H1 (cell line): ENCODE data around the gene OSBPL2. TPM values are rescaled to one million over a fixed set of nuclear protein-coding genes. Genes with fewer than 3 reads are reported as not detected.

ENCODE experiments used
- ATF2 ChIP-seq: IDR thresholded peaks from 2 replicates; pipeline ENCODE4 v1.6.1; 2012; ENCODE audit warnings: low read length, inconsistent platforms
- E2F6 ChIP-seq: IDR thresholded peaks from 2 replicates; pipeline ENCODE4 v1.6.1; 2012; ENCODE audit warnings: inconsistent platforms
- JUN ChIP-seq: IDR thresholded peaks from 2 replicates; pipeline ENCODE4 v1.6.1; 2011; ENCODE audit warnings: low read depth, mild to moderate bottlenecking, improper control_type of control experiment, low read length
- JUND ChIP-seq: IDR thresholded peaks from 2 replicates; pipeline ENCODE4 v1.6.1; 2011; ENCODE audit warnings: mild to moderate bottlenecking, improper control_type of control experiment, low read length
- KDM5A ChIP-seq: fragments of 200-600 bp; IDR thresholded peaks from 2 replicates; pipeline ENCODE4 v1.7.1; 2012; ENCODE audit warnings: mild to moderate bottlenecking, low read length, inconsistent platforms, mixed read lengths
- PHF8 ChIP-seq: fragments of 200-600 bp; sonication (generic); conservative IDR thresholded peaks from 2 replicates; pipeline ENCODE4 v1.7.1; 2012; ENCODE audit warnings: low read depth, mild to moderate bottlenecking, inconsistent platforms, low read length, moderate library complexity
- SAP30 ChIP-seq: fragments of 300-600 bp; sonication (generic); IDR thresholded peaks from 2 replicates; pipeline ENCODE4 v1.7.1; 2012; ENCODE audit warnings: low read length, moderate library complexity, mild to moderate bottlenecking, inconsistent platforms; ENCODE audit not compliant: insufficient read depth, insufficient replicate concordance
- TBP ChIP-seq: IDR thresholded peaks from 2 replicates; pipeline ENCODE4 v1.6.1; 2011; ENCODE audit warnings: low read depth, low read length, improper control_type of control experiment
- polyA plus RNA-seq, 7 experiments: library from polyadenylated mRNA; depleted of rRNA in 3 of 7; stranded (reverse) in 5 of 7; unstranded in 2 of 7; fragments of >200 nt in 5 of 7; fragments of 200-250 nt in 2 of 7; gene quantifications; 1 replicate in 5 of 7; 2 replicates in 1 of 7; 4 replicates in 1 of 7; pipeline versions ENCODE4 v1.2.1 to v1.2.3, GENCODE V29; 2011 to 2013; ENCODE audit warnings: missing spikeins in 2 of 7, mixed read lengths in 2 of 7
- total RNA-seq: library from RNA; stranded (reverse); fragmentation: NEBNext Ultra II Directional; extraction: Animal tissue kit (Norgen Biotek cat#: 25700); gene quantifications from 2 replicates; pipeline ENCODE4 v1.2.1, GENCODE V29; 2021

The OSBPL2 gene
- total and polyA plus RNA-seq, 2 of the 8 experiments (the other 6 are each of a cell fraction or from before 2014, with no cell fraction given) = 11.7 to 42.4 TPM

- TF ChIP-seq TBP = no peak
- TF ChIP-seq E2F6 = no peak
- TF ChIP-seq PHF8 = no peak
- TF ChIP-seq SAP30 = no peak
- no peak for TF ChIP-seq KDM5A
- TF ChIP-seq ATF2 = no peak
- no peak for TF ChIP-seq JUN
- no peak for TF ChIP-seq JUND
Observed at GRCh38 chr20:62231292-62231691, 7.0 kb upstream of the OSBPL2 start (continued).
